Neuronal stem cell (in vitro differentiated cells): Measurements from ENCODE around the gene CMTR1.

ENCODE experiments used
- DNase-seq: peaks from one replicate; pipeline ENCODE4 v3.0.0-alpha.2; 2013; ENCODE audit warnings: low spot score
- H2AFZ ChIP-seq: one replicate; pipeline ENCODE4 v1.6.1; 2013; ENCODE audit warnings: mild to moderate bottlenecking, low read length, inconsistent platforms
- H2AK5ac ChIP-seq: 2 replicates; pipeline ENCODE4 v1.6.1; 2013; ENCODE audit warnings: low read depth, mild to moderate bottlenecking, inconsistent platforms, low read length, moderate library complexity, mixed read lengths
- H2BK120ac ChIP-seq: 2 replicates; pipeline ENCODE4 v1.6.1; 2013; ENCODE audit warnings: low read depth, mild to moderate bottlenecking, inconsistent platforms, low read length, moderate library complexity, mixed read lengths
- H2BK12ac ChIP-seq: one replicate; pipeline ENCODE4 v1.6.1; 2013; ENCODE audit warnings: low read length, inconsistent platforms
- H2BK15ac ChIP-seq: 2 replicates; pipeline ENCODE4 v1.6.1; 2013; ENCODE audit warnings: mild to moderate bottlenecking, low read length, inconsistent platforms, mixed read lengths
- H2BK5ac ChIP-seq: one replicate; pipeline ENCODE4 v1.6.1; 2013; ENCODE audit warnings: inconsistent platforms, mild to moderate bottlenecking, low read length, moderate library complexity
- H3K14ac ChIP-seq: one replicate; pipeline ENCODE4 v1.6.1; 2013; ENCODE audit warnings: low read length, inconsistent platforms
- H3K18ac ChIP-seq: 2 replicates; pipeline ENCODE4 v1.6.1; 2013; ENCODE audit warnings: low read length, inconsistent platforms
- H3K23ac ChIP-seq: 2 replicates; pipeline ENCODE4 v1.6.1; 2013; ENCODE audit warnings: low read depth, mild to moderate bottlenecking, mixed read lengths, low read length, inconsistent platforms; ENCODE audit not compliant: poor library complexity
- H3K27ac ChIP-seq: replicated peaks from 3 replicates; pipeline ENCODE4 v1.5.1; 2013; ENCODE audit warnings: low read length, inconsistent platforms
- H3K27me3 ChIP-seq, 3 experiments: 2 replicates each; pipeline ENCODE4 v1.6.1; 2013; ENCODE audit warnings: low read length in 3 of 3, mild to moderate bottlenecking in 2 of 3, inconsistent platforms in 1 of 3, low read depth in 1 of 3, mixed read lengths in 1 of 3, moderate library complexity in 1 of 3; ENCODE audit not compliant: control insufficient read depth in 3 of 3, insufficient read depth in 3 of 3
- H3K36me3 ChIP-seq, 2 donors: replicated peaks in 1 of 2; 2 replicates each; pipeline ENCODE4 v1.6.1; 2013; ENCODE audit warnings: low read length in 2 of 2; ENCODE audit not compliant: control insufficient read depth in 2 of 2, insufficient read depth in 2 of 2
- H3K4ac ChIP-seq: 2 replicates; pipeline ENCODE4 v1.6.1; 2013; ENCODE audit warnings: inconsistent platforms, mild to moderate bottlenecking, low read length, moderate library complexity
- H3K4me1 ChIP-seq, 2 donors: 1 replicate in 1 of 2; 2 replicates in 1 of 2; pipeline ENCODE4 v1.6.1; 2013; ENCODE audit warnings: low read length in 2 of 2, low read depth in 1 of 2; ENCODE audit not compliant: control insufficient read depth in 2 of 2, insufficient read depth in 1 of 2
- H3K4me2 ChIP-seq: one replicate; pipeline ENCODE4 v1.6.1; 2013; ENCODE audit warnings: mild to moderate bottlenecking, low read length, inconsistent platforms; ENCODE audit not compliant: insufficient read depth, poor library complexity, severe bottlenecking
- H3K4me3 ChIP-seq, 2 donors: 2 replicates each; pipeline ENCODE4 v1.5.1; 2013; ENCODE audit warnings: low read length in 2 of 2, mild to moderate bottlenecking in 2 of 2, inconsistent platforms in 1 of 2, moderate library complexity in 1 of 2
- H3K79me1 ChIP-seq: one replicate; pipeline ENCODE4 v1.6.1; 2013; ENCODE audit warnings: low read depth, mild to moderate bottlenecking, inconsistent platforms, low read length, moderate library complexity
- H3K9ac ChIP-seq: one replicate; pipeline ENCODE4 v1.6.1; 2013; ENCODE audit warnings: mild to moderate bottlenecking, low read depth, low read length, inconsistent platforms; ENCODE audit not compliant: poor library complexity
- H3K9me3 ChIP-seq, 2 donors: replicated peaks in 1 of 2; 2 replicates each; pipeline versions ENCODE3 to v1.6.1; 2013; ENCODE audit warnings: low read length in 2 of 2, mild to moderate bottlenecking in 2 of 2, inconsistent platforms in 1 of 2, low read depth in 1 of 2, mixed read lengths in 1 of 2, moderate library complexity in 1 of 2; ENCODE audit not compliant: control insufficient read depth in 2 of 2, insufficient read depth in 1 of 2
- H4K8ac ChIP-seq: one replicate; pipeline ENCODE4 v1.6.1; 2013; ENCODE audit warnings: low read depth, mild to moderate bottlenecking, inconsistent platforms, low read length, moderate library complexity
- H4K91ac ChIP-seq: one replicate; pipeline ENCODE4 v1.6.1; 2013; ENCODE audit warnings: low read length, low read depth, mild to moderate bottlenecking, inconsistent platforms; ENCODE audit not compliant: poor library complexity
- WGBS, 2 donors: extraction: QIAGEN DNeasy Blood & Tissue Kit; methylation state at CpG; one replicate each; pipeline ENCODE4 v1.1.7; 2013; ENCODE audit warnings: missing lambda C conversion rate in 2 of 2, mixed read lengths in 1 of 2; ENCODE audit not compliant: insufficient read length in 2 of 2, insufficient replicate concordance in 1 of 2; ENCODE audit errors: extremely low coverage in 2 of 2; 5-methylcytosine and 5-hydroxymethylcytosine counted together

The CMTR1 gene

GRCh38 chr6:37524970-37525318 is 91.9 kb downstream of the CMTR1 start:
- H3K4me1 ChIP-seq = peaks cover 0 to 1% of the 10 kb centered on the region in 2 donors
- H3K27ac ChIP-seq = no peak overlapping the region
- no peak overlapping the region for H3K4me2 ChIP-seq
- H2BK15ac ChIP-seq = no peak overlapping the region
- no peak overlapping the region for H2AFZ ChIP-seq
- no peak overlapping the region for H3K4me3 ChIP-seq
- no peak overlapping the region for H2AK5ac ChIP-seq
- no peak overlapping the region for H2BK12ac ChIP-seq
- no peak overlapping the region for H3K9ac ChIP-seq
- H4K91ac ChIP-seq = no peak overlapping the region
- H3K79me1 ChIP-seq = no peaks in the 10 kb centered on the region
- H2BK120ac ChIP-seq = no peak overlapping the region
- H3K23ac ChIP-seq = no peak overlapping the region
- H4K8ac ChIP-seq = no peak overlapping the region
- no CpG with 5 or more reads among the region's 4 CpGs for WGBS, 2 donors
- H3K36me3 ChIP-seq = no peaks in the 10 kb centered on the region
- no peak overlapping the region for H3K4ac ChIP-seq
- no peak for DNase-seq
- H2BK5ac ChIP-seq = no peak overlapping the region
- no peak overlapping the region for H3K14ac ChIP-seq
- peaks cover 0 to 30% (median 2%) of the 10 kb centered on the region in 3 experiments for H3K27me3 ChIP-seq
- no peaks in the 10 kb centered on the region for H3K9me3 ChIP-seq
- H3K18ac ChIP-seq = no peak overlapping the region

GRCh38 chr6:37525460-37526357 is 92.7 kb downstream of the CMTR1 start:
- H4K8ac ChIP-seq = no peak overlapping the region
- no peak overlapping the region for H3K23ac ChIP-seq
- H2BK120ac ChIP-seq = no peak overlapping the region
- no peak overlapping the region for H3K9ac ChIP-seq
- WGBS, 2 donors = no CpG with 5 or more reads among the region's 12 CpGs
- no peak overlapping the region for H3K18ac ChIP-seq
- H3K14ac ChIP-seq = no peak overlapping the region
- H2AK5ac ChIP-seq = no peak overlapping the region
- no peaks in the 10 kb centered on the region for H3K36me3 ChIP-seq
- H4K91ac ChIP-seq = no peak overlapping the region
- H3K27me3 ChIP-seq = peaks cover 0 to 36% (median 2%) of the 10 kb centered on the region in 3 experiments
- H3K9me3 ChIP-seq = no peaks in the 10 kb centered on the region
- no peak overlapping the region for H3K4ac ChIP-seq
- H3K4me3 ChIP-seq = no peak overlapping the region
- no peak overlapping the region for H2AFZ ChIP-seq
- H2BK12ac ChIP-seq = no peak overlapping the region
- no peak overlapping the region for H2BK5ac ChIP-seq
- H3K4me1 ChIP-seq = peaks cover 0 to 1% of the 10 kb centered on the region in 2 donors
- no peak overlapping the region for H2BK15ac ChIP-seq
- no peak for DNase-seq
- H3K27ac ChIP-seq = no peak overlapping the region
- H3K4me2 ChIP-seq = no peak overlapping the region
- H3K79me1 ChIP-seq = no peaks in the 10 kb centered on the region

- no peak overlapping the region for H4K91ac ChIP-seq
- no peak overlapping the region for H2BK120ac ChIP-seq
- no peak overlapping the region for H2BK12ac ChIP-seq
- H3K9ac ChIP-seq = no peak overlapping the region
- H3K14ac ChIP-seq = no peak overlapping the region
- H3K18ac ChIP-seq = no peak overlapping the region
- no peaks in the 10 kb centered on the region for H3K36me3 ChIP-seq
- WGBS, 2 donors = no CpG with 5 or more reads among the region's 8 CpGs
- H3K27ac ChIP-seq = no peak overlapping the region
- H2AK5ac ChIP-seq = no peak overlapping the region
- H3K23ac ChIP-seq = no peak overlapping the region
- H4K8ac ChIP-seq = no peak overlapping the region
- no peak for DNase-seq
- H3K4me1 ChIP-seq = peaks cover 0 to 3% of the 10 kb centered on the region in 2 donors
- H3K79me1 ChIP-seq = no peaks in the 10 kb centered on the region
- no peaks in the 10 kb centered on the region for H3K9me3 ChIP-seq
- H2BK5ac ChIP-seq = no peak overlapping the region
- H3K27me3 ChIP-seq = peaks cover 0 to 49% (median 5%) of the 10 kb centered on the region in 3 experiments
- H2BK15ac ChIP-seq = no peak overlapping the region
- H2AFZ ChIP-seq = no peak overlapping the region
- no peak overlapping the region for H3K4me3 ChIP-seq
- H3K4me2 ChIP-seq = no peak overlapping the region
- no peak overlapping the region for H3K4ac ChIP-seq
Observed at GRCh38 chr6:37528541-37528940, 95.5 kb downstream of the CMTR1 start.

- no peak overlapping the region for H3K4ac ChIP-seq
- no peak overlapping the region for H3K9ac ChIP-seq
- no peak overlapping the region for H3K4me3 ChIP-seq
- H3K23ac ChIP-seq = no peak overlapping the region
- H4K91ac ChIP-seq = no peak overlapping the region
- H2BK15ac ChIP-seq = no peak overlapping the region
- H3K9me3 ChIP-seq = no peaks in the 10 kb centered on the region
- no peak overlapping the region for H3K27ac ChIP-seq
- DNase-seq = no peak
- no peak overlapping the region for H4K8ac ChIP-seq
- no peaks in the 10 kb centered on the region for H3K79me1 ChIP-seq
- no peak overlapping the region for H3K18ac ChIP-seq
- no peaks in the 10 kb centered on the region for H3K36me3 ChIP-seq
- no peak overlapping the region for H3K4me2 ChIP-seq
- H2BK12ac ChIP-seq = no peak overlapping the region
- no peak overlapping the region for H2BK5ac ChIP-seq
- H2AFZ ChIP-seq = no peak overlapping the region
- H2BK120ac ChIP-seq = no peak overlapping the region
- no peak overlapping the region for H3K14ac ChIP-seq
- no peak overlapping the region for H2AK5ac ChIP-seq
- peaks cover 0 to 65% (median 14%) of the 10 kb centered on the region in 3 experiments for H3K27me3 ChIP-seq
- WGBS, 2 donors = no CpG with 5 or more reads among the region's 5 CpGs
- peaks cover under 1 to 11% of the 10 kb centered on the region in 2 donors for H3K4me1 ChIP-seq
Observed at GRCh38 chr6:37530297-37530696, 97.3 kb downstream of the CMTR1 start.
